Pancreas (tissue), 10 donors: ENCODE data around the gene PMPCB. TPM values are rescaled to one million over a fixed set of nuclear protein-coding genes. Genes with fewer than 3 reads are reported as not detected.
A peak's percentile ranks its signal among the peaks of the same experiment; 100 is the strongest.
"Not testable (repeated sequence)": the region's sequence is repeated elsewhere in the genome, so short reads cannot be mapped to it uniquely, and the experiment has no call there.

Experiments used
- ATAC-seq, 4 donors: fragments of 200-7000 bp; cut with Tn5 transposase; one replicate each; pipeline versions ENCODE4 v1.8.0 to v1.9.1; 2020; ENCODE audit warnings: mild to moderate bottlenecking in 4 of 4, moderate library complexity in 4 of 4
- DNase-seq, 6 donors: peaks; one replicate each; pipeline ENCODE4 v3.0.0-alpha.2; 2020
- FAIRE-seq: peaks from 2 replicates; lab custom pipeline; 2012; peaks lifted over from hg19 to GRCh38; lab: Jason Lieb, UNC
- H3K27ac ChIP-seq, 4 donors: fragments of 200-600 bp; sonication (generic); 1 replicate in 3 of 4; 2 replicates in 1 of 4; pipeline versions ENCODE4 v1.5.0 to v1.8.0; 2020
- H3K27me3 ChIP-seq, 4 donors: fragments of 200-600 bp; one replicate each; pipeline ENCODE4 v1.8.0; 2021
- H3K36me3 ChIP-seq, 3 donors: fragments of 200-600 bp; sonication (generic) in 1 of 3; one replicate each; pipeline versions ENCODE4 v1.5.0 to v1.8.0; 2020 to 2021
- H3K4me1 ChIP-seq, 3 donors: fragments of 200-600 bp; one replicate each; pipeline ENCODE4 v1.8.0; 2021
- H3K4me3 ChIP-seq, 4 donors: fragments of 200-600 bp; sonication (generic) in 2 of 4; one replicate each; pipeline versions ENCODE4 v1.5.0 to v1.8.0; 2020 to 2021
- H3K9me3 ChIP-seq, 4 donors: fragments of 200-600 bp; one replicate each; pipeline ENCODE4 v1.8.0; 2021
- WGBS, 2 donors: extraction: QIAGEN DNeasy Blood & Tissue Kit; methylation state at CpG; one replicate each; pipeline ENCODE4 v1.1.7; 2013; 5-methylcytosine and 5-hydroxymethylcytosine counted together
- intact Hi-C, 3 donors: fragments of 100-400 bp; cut with DNase I; formaldehyde crosslinking; loops; one replicate each; pipeline versions ENCODE4 v1.11.1 to v1.14.2; 2022
- polyA plus RNA-seq, 2 donors: library from polyadenylated mRNA; stranded (reverse); fragments of 200-250 nt; gene quantifications; one replicate each; pipeline ENCODE4 v1.2.3, GENCODE V29; 2013
- total RNA-seq, 6 donors: library from RNA; stranded (reverse); fragmentation: NEBNext Ultra II Directional in 4 of 6; extraction: Animal tissue kit (Norgen Biotek cat#: 25700) in 4 of 6; gene quantifications; one replicate each; pipeline versions ENCODE4 v1.2.1 to v1.2.4, GENCODE V29; 2021 to 2023
- TF ChIP-seq, protein P1 (sequence below), 4 donors: fragments of 200-600 bp; sonication (generic) in 3 of 4; IDR thresholded peaks; one replicate each; pipeline versions ENCODE4 v1.5.0 to v1.8.0; 2021; ENCODE audit warnings: antibody characterized with exemption in 4 of 4
- donor health status: healthy with polysubstance abuse.
- donor health status: DM: no; HTN: no; CAD: no; lungs with moderate emphysema.
- donor health status: DM: no; HTN: no; CAD: no.
- donor health status: control.
- donor health status: control.
- donor health status: Bipolar disorder and iron deficiency.
- donor health status: DM: yes; HTN: yes; CAD: no.
- donor health status: DM: no; HTN: no; CAD: no.
- donor health status: DM: no; HTN: no; CAD: no.
- donor health status: DM: yes; HTN: yes; CAD: no.

The PMPCB gene
- total and polyA plus RNA-seq, 8 donors: 20.8 to 44.7 (median 30.9) TPM

DNA sequence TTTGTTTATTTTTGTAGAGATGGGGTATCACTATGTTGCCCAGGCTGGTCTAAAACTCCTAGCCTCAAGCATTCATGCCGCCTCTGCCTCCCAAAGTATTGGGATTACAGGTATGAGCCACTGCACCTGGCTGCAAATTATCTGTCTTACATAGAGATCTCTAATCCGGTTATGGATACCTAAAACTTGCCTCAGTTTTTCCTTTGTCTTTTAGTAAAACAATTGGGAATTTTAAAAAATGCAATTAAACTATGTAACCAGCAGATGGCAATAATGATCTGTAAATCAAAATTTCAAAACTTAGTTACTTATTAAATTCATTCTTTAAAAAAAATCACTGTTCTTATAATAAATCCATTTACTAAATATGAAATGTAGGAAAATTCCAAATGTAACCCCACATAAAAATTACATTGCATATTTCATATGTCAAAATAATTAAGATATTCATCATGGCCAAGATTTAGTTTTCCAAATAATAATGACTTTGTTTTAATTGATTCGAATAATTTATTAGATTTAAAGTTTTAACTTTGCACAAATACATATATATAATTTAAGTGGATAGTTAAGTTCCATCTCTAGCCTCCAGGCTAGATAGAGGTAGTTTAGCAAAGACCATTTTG is 14.3 kb upstream of the PMPCB start:
- H3K4me1 ChIP-seq, H3K27me3 ChIP-seq, DNase-seq, H3K9me3 ChIP-seq, ATAC-seq, H3K4me3 ChIP-seq, H3K27ac ChIP-seq, intact Hi-C loops, H3K36me3 ChIP-seq: not testable (repeated sequence)
- WGBS, 2 donors: 31 to 41% methylated on average over 3 of the region's 3 CpGs
- FAIRE-seq: peak; percentile 96

DNA sequence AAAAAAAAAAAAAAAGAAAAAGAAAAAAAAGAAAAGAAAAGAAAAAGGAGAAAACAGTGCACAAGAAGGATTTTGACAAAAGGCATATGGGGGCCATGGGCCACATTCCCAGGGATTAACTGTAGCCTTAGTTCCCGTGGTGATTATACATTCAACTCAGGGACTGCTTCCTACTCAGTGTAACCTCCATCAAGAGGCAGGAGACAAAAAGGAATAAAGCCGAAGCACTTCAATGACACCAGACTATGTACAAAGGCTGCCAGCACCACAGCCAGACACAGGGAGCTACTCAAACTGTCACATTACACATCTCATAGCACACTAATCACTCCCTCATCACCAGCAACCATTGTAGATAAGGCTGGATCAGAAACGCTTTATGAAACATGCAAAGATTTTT is 5.1 kb upstream of the PMPCB start:
- FAIRE-seq: no peak
- 54 to 66% methylated on average over 3 of the region's 3 CpGs for WGBS, 2 donors

DNA sequence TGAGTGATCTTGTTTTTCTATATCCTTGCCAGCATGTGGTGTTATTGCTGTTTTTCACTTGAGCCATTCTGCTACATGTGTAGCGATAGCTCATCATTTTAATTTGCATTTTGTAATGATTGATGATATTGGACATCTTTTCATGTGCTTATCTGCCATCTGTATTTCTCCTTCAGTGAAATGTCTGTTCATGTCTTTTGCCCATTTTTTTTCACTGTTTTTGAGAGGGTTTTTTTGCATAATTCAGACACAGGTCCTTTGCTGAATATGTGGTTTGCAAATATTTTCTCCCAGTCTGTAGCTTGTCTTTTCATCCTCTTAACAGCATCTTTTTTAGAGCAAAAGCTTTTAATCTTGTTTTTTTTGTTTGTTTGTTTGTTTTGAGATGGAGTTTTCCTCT is 3.7 kb upstream of the PMPCB start:
- intact Hi-C loops: no loop called here
- H3K27ac ChIP-seq: no peak overlapping the region
- FAIRE-seq: no peak
- 92 to 96% methylated on average over 1 of the region's 1 CpG for WGBS, 2 donors
- no peak for DNase-seq
- no peak for ATAC-seq
- H3K4me1 ChIP-seq: peaks cover 4 to 6% (median 5%) of the 10 kb centered on the region in 3 donors
- no peaks in the 10 kb centered on the region for H3K9me3 ChIP-seq
- no peaks in the 10 kb centered on the region for H3K36me3 ChIP-seq
- TF ChIP-seq, protein P1, sequence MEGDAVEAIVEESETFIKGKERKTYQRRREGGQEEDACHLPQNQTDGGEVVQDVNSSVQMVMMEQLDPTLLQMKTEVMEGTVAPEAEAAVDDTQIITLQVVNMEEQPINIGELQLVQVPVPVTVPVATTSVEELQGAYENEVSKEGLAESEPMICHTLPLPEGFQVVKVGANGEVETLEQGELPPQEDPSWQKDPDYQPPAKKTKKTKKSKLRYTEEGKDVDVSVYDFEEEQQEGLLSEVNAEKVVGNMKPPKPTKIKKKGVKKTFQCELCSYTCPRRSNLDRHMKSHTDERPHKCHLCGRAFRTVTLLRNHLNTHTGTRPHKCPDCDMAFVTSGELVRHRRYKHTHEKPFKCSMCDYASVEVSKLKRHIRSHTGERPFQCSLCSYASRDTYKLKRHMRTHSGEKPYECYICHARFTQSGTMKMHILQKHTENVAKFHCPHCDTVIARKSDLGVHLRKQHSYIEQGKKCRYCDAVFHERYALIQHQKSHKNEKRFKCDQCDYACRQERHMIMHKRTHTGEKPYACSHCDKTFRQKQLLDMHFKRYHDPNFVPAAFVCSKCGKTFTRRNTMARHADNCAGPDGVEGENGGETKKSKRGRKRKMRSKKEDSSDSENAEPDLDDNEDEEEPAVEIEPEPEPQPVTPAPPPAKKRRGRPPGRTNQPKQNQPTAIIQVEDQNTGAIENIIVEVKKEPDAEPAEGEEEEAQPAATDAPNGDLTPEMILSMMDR (IDR thresholded peaks at IDR 0.05): no peak
- no peak overlapping the region for H3K4me3 ChIP-seq
- peaks cover 0 to 6% (median 0%) of the 10 kb centered on the region in 4 donors for H3K27me3 ChIP-seq

More for the DNA sequence above, 5.1 kb upstream of the PMPCB start:
- Histone ChIP-seq H3K9me3 (no peaks in the 10 kb centered on the region), H3K4me3 (no peak overlapping the region), H3K27ac (no peak overlapping the region), H3K4me1 (no peaks in the 10 kb centered on the region), H3K36me3 (no peaks in the 10 kb centered on the region), H3K27me3 (peaks cover 0 to 6% (median 0%) of the 10 kb centered on the region in 4 donors)
- intact Hi-C loops: no loop called here
- TF ChIP-seq, protein P1 (IDR thresholded peaks at IDR 0.05): no peak
- DNase-seq (no peak), ATAC-seq (no peak)

DNA sequence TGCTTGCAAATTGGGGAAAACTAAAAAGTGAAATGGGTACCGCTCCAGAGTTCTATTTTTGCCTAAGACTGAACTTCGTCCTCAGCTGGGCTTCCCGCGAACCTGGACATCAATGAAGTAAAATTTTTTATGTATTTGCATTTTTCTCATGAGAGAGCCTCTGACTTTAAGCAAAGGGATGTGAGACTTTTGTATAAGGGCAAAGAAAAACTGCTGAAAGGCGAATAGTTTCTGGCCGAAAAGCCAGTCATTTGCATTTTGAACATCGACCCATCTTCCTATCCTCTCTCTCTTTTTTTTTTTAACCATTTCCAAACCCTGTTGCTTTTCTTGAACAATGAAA is 573 bp downstream of the PMPCB start:
- no peak for FAIRE-seq
- no peak for ATAC-seq
- 1% methylated on average over 7 of the region's 7 CpGs for WGBS, 2 donors

DNA sequence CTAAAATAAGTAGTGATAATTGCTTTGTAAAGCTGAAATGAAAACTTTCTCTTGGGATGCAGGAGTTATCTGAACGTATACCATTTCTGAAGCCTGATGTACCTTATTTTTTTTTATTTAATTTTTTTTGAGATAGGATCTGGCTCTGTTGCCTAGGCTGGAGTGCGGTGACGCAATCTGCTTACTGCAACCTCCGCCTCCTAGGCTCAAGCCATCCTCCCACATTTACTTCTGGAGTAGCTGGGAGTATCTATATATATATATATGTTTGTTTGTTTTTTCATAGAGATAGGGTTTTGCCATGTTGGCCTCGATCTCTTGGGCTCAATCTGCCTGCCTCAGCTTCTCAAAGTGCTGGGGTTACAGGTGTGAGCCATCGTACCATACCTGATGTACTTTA is 2.4 kb downstream of the PMPCB start:
- no peak for FAIRE-seq
- Histone ChIP-seq H3K9me3 (no peaks in the 10 kb centered on the region), H3K27me3 (no peaks in the 10 kb centered on the region), H3K4me1 (peaks cover 8 to 16% (median 13%) of the 10 kb centered on the region in 3 donors), H3K4me3 (no peak overlapping the region), H3K27ac (no peak overlapping the region), H3K36me3 (peaks cover 0 to 35% (median 20%) of the 10 kb centered on the region in 3 donors)
- intact Hi-C loops: no loop called here
- no peak for ATAC-seq
- DNase-seq: no peak
- TF ChIP-seq, protein P1 (IDR thresholded peaks at IDR 0.05): no peak
- 77 to 84% methylated on average over 6 of the region's 6 CpGs for WGBS, 2 donors

More for the DNA sequence above, 573 bp downstream of the PMPCB start:
- H3K4me1 ChIP-seq: peaks cover 8 to 16% (median 13%) of the 10 kb centered on the region in 3 donors
- intact Hi-C loops: no loop called here
- H3K36me3 ChIP-seq: peaks cover 0 to 19% (median 11%) of the 10 kb centered on the region in 3 donors
- DNase-seq: no peak
- H3K4me3 ChIP-seq: peak overlapping the region; percentile 68 to 88 (median 76)
- H3K27ac ChIP-seq: peak overlapping the region; percentile 56 to 81 (median 64)
- H3K27me3 ChIP-seq: no peaks in the 10 kb centered on the region
- H3K9me3 ChIP-seq: no peaks in the 10 kb centered on the region
- TF ChIP-seq, protein P1 (IDR thresholded peaks at IDR 0.05): no peak
